NT2/D1 (cell line): ENCODE data around the gene PLAC1.

Source experiments
- SUZ12 ChIP-seq: IDR thresholded peaks from 2 replicates; pipeline ENCODE4 v1.6.1; 2011; ENCODE audit not compliant: insufficient read length, insufficient read depth; ENCODE audit errors: extremely low read depth
- YY1 ChIP-seq: IDR thresholded peaks from 2 replicates; pipeline ENCODE4 v1.6.1; 2011; ENCODE audit not compliant: insufficient read length, insufficient read depth
- ZNF274 ChIP-seq: IDR thresholded peaks from 2 replicates; pipeline ENCODE4 v1.6.1; 2011; ENCODE audit warnings: mild to moderate bottlenecking, low read depth, low read length

- TF ChIP-seq YY1 (no peak), ZNF274 (no peak), SUZ12 (no peak)
Observed at GRCh38 chrX:134647477-134647877, 10.8 kb downstream of the PLAC1 start.
